NCI-H1930 (cell line): ENCODE results near the gene MAPK1.
"Not testable (repeated sequence)": the region's sequence is repeated elsewhere in the genome, so short reads cannot be mapped to it uniquely, and the experiment has no call there.

ENCODE experiments used
- DNase-seq, 2 experiments: peaks; one replicate each; lab custom pipeline; 2025; lab: John Stamatoyannopoulos, UW

Gene MAPK1

GRCh38 chr22:21845558-21846453, 21.6 kb downstream of the MAPK1 start:
- DNase-seq, result no peak

GRCh38 chr22:21842946-21843345, 24.5 kb downstream of the MAPK1 start:
- DNase-seq, result no peak

GRCh38 chr22:21841422-21841821, 26.0 kb downstream of the MAPK1 start:
- no peak for DNase-seq

DNA sequence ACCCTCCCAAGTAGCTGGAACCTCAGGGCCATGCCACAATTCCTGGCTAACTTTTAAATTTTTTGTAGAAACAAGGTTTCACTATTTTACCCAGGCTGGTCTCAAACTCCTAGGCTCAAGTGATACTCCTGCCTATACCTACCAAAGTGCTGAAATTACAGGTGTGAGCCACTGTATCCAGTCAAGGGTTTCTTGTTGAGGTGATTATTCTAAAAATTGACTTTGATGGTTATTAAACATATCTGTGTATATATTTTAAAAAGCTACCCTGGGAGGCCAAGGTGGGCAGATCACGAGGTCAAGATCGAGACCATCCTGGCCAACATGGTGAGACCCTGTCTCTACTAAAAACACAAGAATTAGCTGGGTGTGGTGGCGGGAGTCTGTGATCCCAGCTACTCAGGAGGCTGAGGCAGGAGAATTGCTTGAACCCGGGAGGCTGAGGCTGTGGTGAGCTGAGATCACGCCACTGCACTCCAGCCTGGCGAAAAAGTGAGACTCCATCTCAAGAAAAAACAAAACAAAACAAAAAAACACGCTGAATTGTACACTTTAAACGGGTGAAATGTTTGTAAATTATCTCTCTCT, 27.1 kb downstream of the MAPK1 start:
- DNase-seq, result no peak

DNA sequence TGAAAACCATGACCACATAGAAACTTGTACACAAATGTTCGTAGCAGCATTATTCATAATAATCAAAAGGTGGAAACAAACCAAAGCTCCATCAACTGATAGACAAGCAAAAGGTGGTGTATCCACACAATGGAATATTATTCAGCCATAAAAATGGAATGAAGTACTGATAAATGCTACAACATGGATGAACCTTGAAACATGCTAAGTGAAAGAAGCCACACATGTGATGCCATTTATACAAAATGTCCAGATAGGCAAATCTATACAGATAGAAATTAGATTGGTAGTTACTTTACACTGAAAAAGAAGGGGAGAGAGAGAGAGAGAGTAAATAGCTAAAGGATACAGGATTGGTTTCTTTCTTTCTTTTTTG, 27.7 kb downstream of the MAPK1 start:
- no peak for DNase-seq

GRCh38 chr22:21839104-21839764, 28.2 kb downstream of the MAPK1 start:
- not testable (repeated sequence) for DNase-seq

- no peak for DNase-seq
These were observed 30.0 kb downstream of the MAPK1 start for GRCh38 chr22:21837248-21837979.

DNA sequence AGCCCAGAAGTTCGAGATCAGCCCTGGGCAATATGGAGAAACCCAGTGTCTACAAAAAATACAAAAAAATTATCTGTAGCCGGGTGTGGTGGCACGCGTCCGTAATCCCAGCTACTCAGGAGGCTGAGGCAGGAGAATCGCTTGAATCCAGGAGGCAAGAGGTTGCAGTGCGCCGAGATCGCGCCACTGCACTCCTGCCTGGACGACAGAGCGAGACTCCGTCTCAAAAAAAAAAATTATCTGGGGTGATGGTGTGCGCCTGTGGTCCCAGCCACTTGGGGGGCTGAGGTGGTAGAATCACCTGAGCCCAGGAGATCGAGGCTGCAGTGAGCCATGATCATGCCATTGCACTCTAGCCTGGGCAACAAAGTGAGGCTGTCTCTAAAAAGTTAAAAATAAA, 31.0 kb downstream of the MAPK1 start:
- not testable (repeated sequence) for DNase-seq

DNA sequence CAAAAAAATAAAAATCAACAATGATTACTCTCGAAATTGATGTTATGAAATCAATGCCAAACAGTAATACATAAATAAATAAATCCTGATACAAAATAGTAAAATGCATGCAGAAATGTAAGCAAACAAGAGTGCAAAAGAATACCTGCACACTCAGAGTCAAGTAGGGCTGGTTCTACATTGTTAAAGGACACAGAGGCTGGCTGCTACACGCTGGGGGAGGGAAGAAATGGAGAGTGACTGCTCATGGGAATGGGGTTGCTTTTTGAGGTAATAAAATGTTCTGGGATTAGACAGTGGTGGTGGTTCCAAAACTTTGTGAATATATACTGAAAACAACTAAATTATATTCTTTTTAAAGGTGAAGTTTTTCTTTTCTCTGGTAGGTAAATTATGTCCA, 32.1 kb downstream of the MAPK1 start:
- no peak for DNase-seq

- no peak for DNase-seq
These were observed 32.6 kb downstream of the MAPK1 start for GRCh38 chr22:21834869-21835268.

DNA sequence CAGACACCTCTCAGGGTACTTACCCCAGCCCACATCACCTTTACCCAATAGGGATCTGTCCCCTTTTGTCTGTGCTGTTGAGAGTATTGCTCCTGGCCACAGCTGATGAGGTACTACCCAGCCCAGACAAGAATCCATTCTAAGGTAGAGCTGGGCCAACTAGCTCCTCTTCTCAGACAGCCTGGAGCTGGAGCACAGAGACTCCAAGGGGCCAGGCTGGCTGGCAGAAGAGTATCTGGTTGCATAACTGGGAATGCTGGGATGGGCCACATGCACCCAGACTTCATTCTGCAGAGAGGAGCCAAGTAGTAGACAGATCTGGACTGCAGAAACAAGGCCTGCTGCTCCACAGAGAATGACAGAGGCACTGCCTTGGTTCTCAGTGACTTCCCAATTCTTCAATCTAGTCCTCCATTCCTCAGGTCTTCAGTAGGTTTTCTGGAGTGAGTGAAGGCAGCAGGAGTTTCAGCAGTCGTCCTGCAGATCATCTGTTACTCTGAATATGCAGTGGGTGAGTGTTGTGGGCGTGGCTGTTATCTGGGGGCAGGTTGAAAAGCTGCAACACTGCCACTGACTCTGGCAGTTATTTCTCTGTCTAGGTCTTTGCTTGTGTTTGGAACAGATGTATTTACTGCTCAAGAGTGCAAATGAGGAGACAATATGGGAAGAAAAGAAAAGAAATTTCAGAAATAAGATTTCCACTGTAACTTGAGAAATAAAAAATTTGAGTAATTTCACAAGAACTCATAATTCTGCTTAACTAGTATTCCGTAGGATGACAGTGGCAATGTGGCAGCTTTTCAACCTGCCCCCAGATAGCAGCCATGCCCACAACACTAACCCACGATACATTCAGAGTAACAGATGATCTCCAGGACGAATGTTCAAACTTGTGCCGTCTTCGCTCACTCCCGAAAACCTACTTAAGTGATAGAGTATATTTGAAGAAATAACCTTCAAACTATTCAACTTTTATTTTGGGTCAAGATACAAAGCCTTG, 34.9 kb downstream of the MAPK1 start:
- no peak for DNase-seq

- DNase-seq, result no peak
These were observed 37.9 kb downstream of the MAPK1 start for GRCh38 chr22:21829523-21829922.

DNA sequence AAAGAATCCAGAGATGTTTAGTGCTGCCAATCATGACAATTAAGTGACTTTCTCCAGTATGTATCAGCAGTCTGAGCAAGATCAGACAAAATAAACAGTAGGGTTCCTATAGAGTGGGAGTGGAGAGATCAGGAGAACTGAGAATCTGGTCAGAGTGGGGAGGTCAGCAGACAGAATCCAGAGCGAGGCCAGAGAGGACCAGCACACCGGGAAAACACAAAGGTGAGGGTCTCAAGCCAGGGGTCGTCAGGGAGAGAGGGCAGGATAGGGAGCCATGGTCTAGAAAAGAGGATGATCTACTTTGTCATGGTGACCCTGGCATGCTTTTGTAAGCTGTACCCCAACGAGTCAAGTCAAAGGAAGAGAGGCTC, 39.2 kb downstream of the MAPK1 start:
- DNase-seq, result no peak

DNA sequence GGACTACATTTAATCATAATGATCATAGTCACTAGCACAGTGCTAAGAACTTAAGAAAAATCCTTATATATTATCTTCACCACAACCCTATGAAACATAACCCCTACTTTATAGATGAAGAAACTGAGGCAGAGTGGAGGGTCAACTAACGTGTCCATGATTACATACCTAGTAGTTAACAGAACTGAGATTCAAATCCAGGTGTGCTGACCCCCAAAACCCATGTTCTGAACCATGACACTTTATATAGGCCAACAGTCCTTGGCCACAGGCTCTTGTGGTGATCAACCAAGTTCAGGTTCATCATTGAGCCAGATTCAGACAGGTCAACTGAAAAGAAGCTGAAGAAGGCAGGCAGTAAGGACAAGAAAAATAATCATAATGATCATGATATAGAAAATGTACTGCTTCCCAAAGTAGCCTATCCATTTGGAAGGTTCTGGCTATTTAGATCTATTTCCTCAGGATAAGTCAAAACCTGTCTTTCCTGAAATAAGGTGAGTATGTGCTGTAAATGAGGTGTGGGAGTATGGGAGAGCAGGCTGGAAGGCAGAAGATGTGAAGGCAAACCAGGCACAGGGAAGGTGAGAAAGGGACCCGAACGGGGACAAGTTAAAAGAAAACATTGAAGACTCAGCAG, 39.7 kb downstream of the MAPK1 start:
- no peak for DNase-seq

- DNase-seq, result no peak
These were observed 41.2 kb downstream of the MAPK1 start for GRCh38 chr22:21826204-21826603.

- DNase-seq, result not testable (repeated sequence)
These were observed 42.5 kb downstream of the MAPK1 start for GRCh38 chr22:21824962-21825361.

DNA sequence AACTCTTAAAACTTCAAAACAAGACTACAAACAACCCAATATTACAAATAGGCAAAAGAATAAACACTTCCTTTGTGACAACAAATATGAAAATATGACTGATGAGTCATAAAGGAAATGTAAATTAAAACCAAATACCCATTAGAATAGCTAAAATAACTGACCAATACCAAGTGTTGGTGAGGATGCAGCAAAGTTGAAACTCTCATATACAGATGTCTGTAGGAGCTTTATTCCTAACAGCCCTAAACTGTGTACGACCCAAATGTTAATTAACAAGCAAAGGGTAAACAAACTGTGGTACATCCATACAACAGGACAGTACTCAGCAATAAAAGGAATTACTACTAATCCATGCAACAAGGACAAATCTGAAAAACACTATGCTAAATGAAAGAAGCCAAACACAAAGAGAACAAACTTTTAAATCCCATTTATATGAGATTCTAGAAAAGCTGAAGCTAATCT, 43.0 kb downstream of the MAPK1 start:
- no peak for DNase-seq

DNA sequence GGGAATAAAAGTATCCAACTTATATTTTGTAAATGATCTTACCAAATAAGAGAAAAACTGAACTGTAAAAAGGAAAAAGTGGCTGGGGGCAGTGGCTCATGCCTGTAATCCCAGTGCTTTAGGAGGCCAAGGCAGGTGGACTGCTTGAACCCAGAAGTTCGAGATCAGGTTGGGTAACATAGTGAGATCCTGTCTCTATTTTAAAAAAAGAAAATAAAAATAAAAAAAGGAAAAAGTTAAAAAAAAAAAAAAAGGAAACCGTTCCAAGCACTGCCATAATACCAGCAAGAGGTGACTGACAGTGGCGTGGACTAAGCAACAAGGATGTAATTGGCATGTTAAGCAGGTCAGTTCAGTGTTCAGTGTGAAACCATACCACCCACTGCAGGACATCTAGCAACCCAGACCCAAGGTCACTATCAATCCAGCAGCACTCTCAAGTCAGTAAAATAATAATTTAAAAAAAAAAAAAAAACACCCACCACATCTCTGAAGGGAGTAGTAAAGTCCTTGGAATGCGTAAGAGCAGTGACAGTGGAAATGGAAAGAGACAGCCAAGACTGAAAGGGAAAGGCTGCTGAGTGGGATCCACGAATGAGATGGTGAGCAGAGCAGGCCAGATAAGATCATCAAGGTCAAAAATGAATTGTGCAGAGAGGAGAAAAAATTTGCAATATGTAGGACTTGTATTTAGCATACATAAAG, 43.6 kb downstream of the MAPK1 start:
- DNase-seq, result no peak

GRCh38 chr22:21819183-21819770, 48.2 kb downstream of the MAPK1 start:
- no peak for DNase-seq
